ENCODE data around the gene RBPMS2.

The RBPMS2 gene

GRCh38 chr15:64720188-64720587, 55.2 kb downstream of the RBPMS2 start:
- no peaks in the 10 kb centered on the region for H3K9me3 ChIP-seq (ENCODE audit: severe bottlenecking)
- DNase-seq = no peak
- no peaks in the 10 kb centered on the region for H3K36me3 ChIP-seq
- no peak for TF ChIP-seq CTCF (IDR thresholded peaks at IDR 0.05; ENCODE audit: low read depth, low read length)
- H3K27ac ChIP-seq = no peak overlapping the region
- H3K27me3 ChIP-seq (ENCODE audit: insufficient read depth, low read depth, severe bottlenecking) = no peaks in the 10 kb centered on the region
- no peak overlapping the region for H3K4me3 ChIP-seq (ENCODE audit: low read depth, low read length)

- H3K9me3 ChIP-seq (ENCODE audit: severe bottlenecking) = no peaks in the 10 kb centered on the region
- H3K4me3 ChIP-seq (ENCODE audit: low read depth, low read length) = no peak overlapping the region
- no peak for TF ChIP-seq CTCF (IDR thresholded peaks at IDR 0.05; ENCODE audit: low read depth, low read length)
- no peaks in the 10 kb centered on the region for H3K27me3 ChIP-seq (ENCODE audit: insufficient read depth, low read depth, severe bottlenecking)
- no peak overlapping the region for H3K27ac ChIP-seq
- DNase-seq = no peak
- H3K36me3 ChIP-seq = no peaks in the 10 kb centered on the region
Measured at GRCh38 chr15:64717735-64718495, 57.5 kb downstream of the RBPMS2 start.

GRCh38 chr15:64717130-64717529, 58.3 kb downstream of the RBPMS2 start:
- TF ChIP-seq CTCF (IDR thresholded peaks at IDR 0.05; ENCODE audit: low read depth, low read length) = no peak
- no peak for DNase-seq
- H3K36me3 ChIP-seq = no peaks in the 10 kb centered on the region
- H3K4me3 ChIP-seq (ENCODE audit: low read depth, low read length) = no peak overlapping the region
- no peak overlapping the region for H3K27ac ChIP-seq
- H3K9me3 ChIP-seq (ENCODE audit: severe bottlenecking) = no peaks in the 10 kb centered on the region
- H3K27me3 ChIP-seq (ENCODE audit: insufficient read depth, low read depth, severe bottlenecking) = no peaks in the 10 kb centered on the region

- no peak for TF ChIP-seq CTCF (IDR thresholded peaks at IDR 0.05; ENCODE audit: low read depth, low read length)
- DNase-seq = no peak
- no peaks in the 10 kb centered on the region for H3K36me3 ChIP-seq
- no peak overlapping the region for H3K4me3 ChIP-seq (ENCODE audit: low read depth, low read length)
- no peaks in the 10 kb centered on the region for H3K27me3 ChIP-seq (ENCODE audit: insufficient read depth, low read depth, severe bottlenecking)
- no peak overlapping the region for H3K27ac ChIP-seq
- no peaks in the 10 kb centered on the region for H3K9me3 ChIP-seq (ENCODE audit: severe bottlenecking)
Measured at GRCh38 chr15:64716452-64716851, 58.9 kb downstream of the RBPMS2 start.

- DNase-seq = no peak
- Histone ChIP-seq H3K27me3 (ENCODE audit: insufficient read depth, low read depth, severe bottlenecking) (no peaks in the 10 kb centered on the region), H3K4me3 (ENCODE audit: low read depth, low read length) (no peak overlapping the region), H3K9me3 (ENCODE audit: severe bottlenecking) (no peaks in the 10 kb centered on the region), H3K27ac (no peak overlapping the region), H3K36me3 (no peaks in the 10 kb centered on the region)
- no peak for TF ChIP-seq CTCF (IDR thresholded peaks at IDR 0.05; ENCODE audit: low read depth, low read length)
Measured at GRCh38 chr15:64713592-64713991, 61.8 kb downstream of the RBPMS2 start.

- H3K4me3 ChIP-seq (ENCODE audit: low read depth, low read length) = no peak overlapping the region
- DNase-seq = no peak
- no peaks in the 10 kb centered on the region for H3K27me3 ChIP-seq (ENCODE audit: insufficient read depth, low read depth, severe bottlenecking)
- TF ChIP-seq CTCF (IDR thresholded peaks at IDR 0.05; ENCODE audit: low read depth, low read length) = no peak
- H3K36me3 ChIP-seq = no peaks in the 10 kb centered on the region
- H3K9me3 ChIP-seq (ENCODE audit: severe bottlenecking) = no peaks in the 10 kb centered on the region
- H3K27ac ChIP-seq = no peak overlapping the region
Measured at GRCh38 chr15:64712353-64712752, 63.0 kb downstream of the RBPMS2 start.
